Esophagus muscularis mucosa (tissue), 3 donors: ENCODE results near the gene EIF5AL1.
"Not testable (repeated sequence)": the region's sequence is repeated elsewhere in the genome, so short reads cannot be mapped to it uniquely, and the experiment has no call there.

ENCODE experiments used
- CTCF ChIP-seq, 3 experiments: fragments of 200-600 bp in 2 of 3; fragments of 450-650 bp in 1 of 3; sonication (generic) in 2 of 3; IDR thresholded peaks; one replicate each; pipeline ENCODE4 v1.5.1; 2017 to 2019; ENCODE audit warnings: antibody characterized with exemption in 3 of 3, mild to moderate bottlenecking in 2 of 3, moderate library complexity in 1 of 3
- POLR2A ChIP-seq: fragments of 450-650 bp; IDR thresholded peaks from one replicate; pipeline ENCODE4 v1.6.1; 2017; ENCODE audit warnings: antibody characterized with exemption, moderate library complexity, mild to moderate bottlenecking, low read depth

- TF ChIP-seq CTCF (IDR thresholded peaks at IDR 0.05); POLR2A: not testable (repeated sequence)
Observed at GRCh38 chr10:79547128-79547527, 34.8 kb downstream of the EIF5AL1 start.
